Right lung (tissue), 10 donors: ENCODE results near the gene KRTAP2-1. TPM values are rescaled to one million over a fixed set of nuclear protein-coding genes. Genes with fewer than 3 reads are reported as not detected.
"Not testable (repeated sequence)": the region's sequence is repeated elsewhere in the genome, so short reads cannot be mapped to it uniquely, and the experiment has no call there.

Experiments used
- DNase-seq, 2 donors: peaks; one replicate each; pipeline ENCODE4 v3.0.0-alpha.2; 2013
- long read RNA-seq, 8 donors: transcript quantifications; one replicate each; lab custom pipeline, GENCODE V29; 2026
- polyA plus RNA-seq, 5 donors: library from polyadenylated mRNA; unstranded; fragments of 120-200 nt; gene quantifications; one replicate each; pipeline versions ENCODE4 v1.2.1 to v1.2.3, GENCODE V29; 2013; ENCODE audit warnings: inconsistent platforms in 1 of 5, low replicate concordance in 1 of 5; ENCODE audit not compliant: insufficient read length in 5 of 5, insufficient read depth in 1 of 5

The KRTAP2-1 gene, protein sequence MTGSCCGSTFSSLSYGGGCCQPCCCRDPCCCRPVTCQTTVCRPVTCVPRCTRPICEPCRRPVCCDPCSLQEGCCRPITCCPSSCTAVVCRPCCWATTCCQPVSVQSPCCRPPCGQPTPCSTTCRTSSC
- polyA plus RNA-seq = not detected
- long read RNA-seq, donor 1 = 0 reads
- long read RNA-seq, donor 2 = 0 reads
- long read RNA-seq, donor 3 = 0 reads
- long read RNA-seq, donor 4 = 0 reads
- long read RNA-seq, donor 5 = 0 reads
- long read RNA-seq, donor 6 = 0 reads
- long read RNA-seq, donor 7 = 0 reads
- long read RNA-seq, donor 8 = 0 reads

DNA sequence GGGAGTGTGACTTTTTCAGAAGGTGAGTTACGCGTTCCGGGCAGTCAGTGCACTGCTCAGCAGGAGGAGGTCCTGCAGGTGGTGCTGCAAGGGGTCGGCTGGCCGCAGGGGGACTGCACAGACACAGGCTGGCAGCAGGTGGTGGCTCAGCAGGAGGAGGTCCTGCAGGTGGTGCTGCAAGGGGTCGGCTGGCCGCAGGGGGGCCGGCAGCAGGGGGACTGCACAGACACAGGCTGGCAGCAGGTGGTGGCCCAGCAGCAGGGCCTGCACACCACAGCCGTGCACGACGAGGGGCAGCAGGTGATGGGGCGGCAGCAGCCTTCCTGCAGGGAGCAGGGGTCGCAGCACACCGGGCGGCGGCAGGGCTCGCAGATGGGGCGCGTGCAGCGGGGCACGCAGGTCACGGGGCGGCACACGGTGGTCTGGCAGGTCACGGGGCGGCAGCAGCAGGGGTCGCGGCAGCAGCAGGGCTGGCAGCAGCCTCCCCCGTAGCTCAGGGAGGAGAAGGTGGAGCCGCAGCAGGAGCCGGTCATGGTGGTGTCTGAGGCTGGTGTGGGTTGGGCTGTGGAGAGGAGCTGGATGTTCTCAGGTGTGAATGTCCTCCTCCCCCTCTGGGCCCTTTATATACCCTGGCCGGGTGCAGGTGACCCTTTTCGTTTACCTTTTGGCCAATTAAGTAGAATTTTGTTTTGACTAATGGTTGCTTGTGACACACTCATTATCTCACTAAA, at the start of gene KRTAP2-1:
Gene KRTAP2-1 (minus strand): TSS at position 582 of the 731 bp plus-strand sequence. CDS start 49 bp downstream, at position 533.
- DNase-seq = not testable (repeated sequence)

DNA sequence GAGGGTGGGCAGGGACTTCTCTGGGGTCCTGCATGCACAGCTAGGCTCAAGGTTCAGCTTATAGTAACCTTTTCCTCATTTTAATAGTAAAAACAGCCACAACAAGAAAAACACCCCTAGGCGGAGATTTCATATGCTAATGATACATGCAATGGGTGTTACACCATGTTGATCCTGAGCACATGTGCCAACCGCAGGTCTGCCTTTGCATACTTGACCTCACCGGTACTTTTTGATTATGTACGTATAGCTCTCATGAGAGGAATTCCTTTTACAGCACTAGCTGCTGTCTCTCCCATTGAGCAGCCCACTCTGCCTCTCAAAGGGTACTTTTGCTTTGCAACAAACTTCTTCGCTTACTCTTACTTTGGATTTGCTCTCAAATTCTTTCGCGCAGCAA, 48.9 kb upstream of the KRTAP2-1 start:
- peak in 1 of 2 donors; percentile 11 for DNase-seq

DNA sequence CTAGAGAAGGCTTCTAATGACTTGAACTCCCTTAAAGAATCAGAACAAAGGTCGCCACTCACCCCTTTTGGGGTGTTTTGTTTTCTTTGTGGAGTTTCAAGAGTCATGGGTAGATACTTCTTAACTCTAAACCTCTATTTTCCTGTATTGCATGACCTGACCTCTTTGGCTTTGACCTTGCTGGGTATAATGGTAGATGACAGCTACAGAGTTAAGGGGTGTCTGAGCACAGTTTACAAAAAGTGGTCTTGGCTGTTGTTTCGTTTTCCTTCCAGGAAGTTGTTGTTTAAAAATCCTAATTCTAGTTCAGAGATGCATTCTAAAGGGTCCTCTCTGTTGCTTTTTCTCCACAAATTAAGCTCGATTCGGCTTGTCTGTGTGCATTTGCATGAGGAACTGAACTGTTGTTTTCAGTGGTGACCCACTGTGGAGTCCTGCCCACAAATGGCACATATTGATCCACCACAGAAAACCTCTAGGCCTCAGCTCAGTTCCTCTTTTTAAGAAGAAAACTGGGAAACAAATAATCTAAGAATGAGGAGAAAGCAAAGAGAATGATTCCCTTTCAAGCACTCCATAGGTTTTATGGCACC, 41.7 kb upstream of the KRTAP2-1 start:
- DNase-seq = not testable (repeated sequence)

DNA sequence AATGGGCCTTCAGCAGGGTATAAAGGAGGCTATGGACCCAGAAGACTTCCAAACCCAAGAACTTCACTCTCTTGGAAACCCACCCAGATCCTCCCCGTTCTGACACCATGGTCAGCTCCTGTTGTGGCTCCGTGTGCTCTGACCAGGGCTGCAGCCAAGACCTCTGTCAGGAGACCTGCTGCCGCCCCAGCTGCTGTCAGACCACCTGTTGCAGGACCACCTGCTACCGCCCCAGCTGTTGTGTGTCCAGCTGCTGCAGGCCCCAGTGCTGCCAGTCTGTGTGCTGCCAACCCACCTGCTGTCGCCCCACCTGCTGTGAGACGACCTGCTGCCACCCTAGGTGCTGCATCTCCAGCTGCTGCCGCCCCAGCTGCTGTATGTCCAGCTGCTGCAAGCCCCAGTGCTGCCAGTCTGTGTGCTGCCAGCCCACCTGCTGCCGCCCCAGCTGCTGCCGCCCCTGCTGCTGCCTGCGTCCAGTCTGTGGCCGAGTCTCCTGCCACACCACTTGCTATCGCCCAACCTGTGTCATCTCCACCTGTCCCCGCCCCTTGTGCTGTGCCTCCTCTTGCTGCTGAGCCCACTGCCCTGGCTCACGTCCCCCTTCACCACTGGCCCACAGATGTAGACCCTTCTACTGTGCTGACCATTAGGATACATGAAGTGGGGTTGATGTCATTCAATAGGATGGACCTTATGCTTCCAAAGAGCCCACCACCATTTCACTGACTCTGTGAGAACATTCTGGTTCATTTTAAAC, 37.2 kb upstream of the KRTAP2-1 start, which contains the start of gene KRTAP4-7:
Gene KRTAP4-7 (plus strand): TSS at position 51 of the 757 bp plus-strand sequence. CDS start 57 bp downstream, at position 108.
- not testable (repeated sequence) for DNase-seq

DNA sequence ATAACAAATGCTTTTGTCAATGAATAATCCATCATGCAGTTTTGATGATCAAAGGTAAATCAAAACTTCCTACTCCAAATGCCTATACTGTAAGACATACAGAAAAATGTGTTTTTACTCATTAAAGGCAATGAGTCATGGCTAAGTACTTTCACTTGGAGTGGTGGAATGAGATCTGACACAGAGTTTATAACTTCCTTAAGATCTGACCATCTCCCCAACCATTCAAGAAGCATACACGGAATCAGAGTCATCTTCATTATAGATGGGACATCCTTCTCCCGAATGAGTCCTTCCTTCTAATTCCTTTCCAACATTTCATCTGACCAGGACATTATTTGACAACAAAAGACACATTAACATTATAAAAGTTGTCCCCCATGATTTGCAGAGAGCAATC, 36.3 kb upstream of the KRTAP2-1 start:
- DNase-seq = not testable (repeated sequence)

DNA sequence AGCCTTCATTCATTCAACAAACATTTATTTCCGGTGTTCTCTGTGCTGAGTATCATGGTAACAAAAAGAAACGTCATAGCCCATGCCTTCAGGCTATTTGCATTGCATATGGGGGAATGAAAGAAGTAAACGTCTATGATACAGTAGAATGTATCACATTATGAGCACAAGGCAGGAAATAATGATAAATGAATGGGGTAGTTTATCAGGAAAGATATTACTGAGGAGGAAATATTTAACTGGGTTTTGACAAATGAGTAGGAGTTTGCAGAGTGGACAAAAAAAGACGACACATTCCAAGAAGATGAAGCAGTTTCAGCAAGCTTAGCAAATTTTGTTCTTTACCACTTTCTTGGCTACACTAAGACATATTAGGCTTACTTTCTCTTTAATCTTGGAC, 35.5 kb upstream of the KRTAP2-1 start:
- no peak for DNase-seq

DNA sequence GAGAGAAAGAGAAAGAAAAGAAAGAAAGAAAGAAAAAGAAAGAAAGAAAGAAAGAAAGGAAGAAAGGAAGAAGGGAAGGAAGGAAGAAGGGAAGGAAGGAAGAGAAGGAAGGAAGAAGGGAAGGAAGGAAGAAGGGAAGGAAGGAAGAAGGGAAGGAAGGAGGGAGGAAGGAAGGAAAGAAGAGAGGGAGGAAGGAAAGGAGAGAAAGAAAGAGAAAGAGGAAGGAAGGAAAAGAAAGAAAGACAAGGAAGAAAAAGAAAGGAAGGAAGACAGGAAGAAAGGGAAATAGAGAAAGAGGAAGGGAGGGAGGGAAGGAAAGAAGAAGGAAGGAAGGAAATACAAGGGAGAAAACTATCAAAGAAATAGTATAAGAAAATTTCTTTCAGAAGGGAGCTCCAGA, 29.7 kb upstream of the KRTAP2-1 start:
- DNase-seq = no peak

DNA sequence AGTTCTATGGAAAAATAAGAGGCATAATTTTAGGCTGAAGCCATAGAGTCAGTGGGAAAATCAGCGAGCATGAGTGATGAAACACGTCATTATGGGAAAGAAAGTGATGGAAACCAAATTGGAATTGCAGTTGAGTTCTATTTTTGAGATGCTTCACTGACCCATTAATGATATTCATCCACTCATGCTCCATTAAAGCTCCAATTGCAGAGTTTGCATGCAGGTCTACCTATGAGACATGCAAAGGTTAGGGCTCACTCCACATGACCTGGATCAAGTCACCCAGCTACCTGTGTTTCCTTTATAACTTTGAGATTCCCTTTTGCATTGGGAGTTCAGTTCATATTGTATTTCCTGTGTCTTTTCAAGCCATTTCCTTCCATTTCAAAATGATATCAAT, 26.6 kb upstream of the KRTAP2-1 start:
- DNase-seq = no peak

DNA sequence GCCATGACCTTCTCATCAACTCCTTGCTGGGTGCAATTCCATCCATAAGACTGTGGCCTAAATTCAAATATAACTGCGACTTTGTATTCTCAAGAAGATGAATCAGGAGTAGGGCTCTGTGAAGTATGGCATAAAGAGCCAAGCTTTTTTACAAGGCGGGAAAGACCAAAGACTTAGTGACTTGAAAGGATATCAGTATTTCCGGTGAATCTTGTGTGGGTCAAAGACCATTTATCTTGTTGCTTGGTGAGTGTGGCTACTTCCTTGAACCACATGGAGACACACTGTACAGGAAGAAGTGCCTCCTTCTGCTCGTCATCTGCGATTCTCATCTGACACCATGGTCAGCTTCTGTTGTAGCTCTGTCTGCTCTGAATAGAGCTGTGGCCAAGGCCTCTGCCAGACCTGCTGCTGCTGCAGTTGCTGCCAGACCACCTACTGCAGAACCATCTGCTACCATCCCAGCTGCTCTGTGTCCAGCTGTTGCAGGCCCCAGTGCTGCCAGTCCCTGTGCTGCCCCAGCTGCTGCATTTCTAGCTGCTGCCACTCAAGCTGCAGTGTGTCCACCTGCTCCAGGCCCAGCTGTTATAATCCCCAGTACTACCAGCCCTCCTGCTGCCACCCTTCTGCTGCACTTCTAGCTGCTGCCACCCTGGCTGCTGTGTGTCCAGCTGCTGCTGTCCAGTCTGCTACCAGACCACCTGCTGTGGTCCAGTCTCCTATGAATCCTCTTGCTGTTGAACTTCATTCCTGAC, 24.7 kb upstream of the KRTAP2-1 start:
- DNase-seq = no peak

DNA sequence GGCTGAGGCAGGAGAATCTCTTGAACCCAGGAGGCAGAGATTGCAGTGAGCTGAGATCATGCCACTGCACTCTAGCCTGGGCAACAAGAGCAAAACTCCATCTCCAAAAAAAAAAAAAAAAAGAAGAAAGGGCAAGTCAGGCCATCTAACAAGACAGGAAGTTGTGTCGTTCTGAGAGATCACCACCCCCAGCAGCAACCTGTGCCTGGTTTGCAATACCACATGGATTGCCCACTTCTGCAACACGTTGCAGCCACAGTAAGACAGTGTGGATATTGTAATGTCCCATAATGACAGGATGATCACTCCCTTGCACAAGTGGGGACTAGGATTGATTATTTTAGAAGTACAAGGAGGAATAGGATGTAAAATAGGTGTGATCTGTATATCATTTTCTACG, 21.9 kb upstream of the KRTAP2-1 start:
- no peak for DNase-seq

DNA sequence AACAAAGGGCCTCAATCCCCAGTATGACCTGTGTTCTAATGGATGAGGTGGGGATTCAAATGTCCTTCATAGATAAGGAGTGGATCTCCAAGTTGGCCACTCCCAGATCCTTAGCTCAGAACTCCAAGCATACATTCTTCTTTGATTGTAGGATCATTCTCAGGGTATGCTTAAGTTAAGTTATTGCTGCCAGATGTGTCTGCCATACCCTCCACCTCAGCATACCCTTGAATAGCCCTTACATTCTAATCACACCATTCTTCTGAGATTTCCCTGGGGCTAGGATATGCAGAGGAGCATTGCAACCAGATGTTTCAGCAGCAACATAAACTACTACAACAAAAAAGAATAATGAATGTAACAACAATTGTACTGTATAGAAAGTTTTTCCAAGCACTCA, 20.2 kb upstream of the KRTAP2-1 start:
- DNase-seq = no peak

DNA sequence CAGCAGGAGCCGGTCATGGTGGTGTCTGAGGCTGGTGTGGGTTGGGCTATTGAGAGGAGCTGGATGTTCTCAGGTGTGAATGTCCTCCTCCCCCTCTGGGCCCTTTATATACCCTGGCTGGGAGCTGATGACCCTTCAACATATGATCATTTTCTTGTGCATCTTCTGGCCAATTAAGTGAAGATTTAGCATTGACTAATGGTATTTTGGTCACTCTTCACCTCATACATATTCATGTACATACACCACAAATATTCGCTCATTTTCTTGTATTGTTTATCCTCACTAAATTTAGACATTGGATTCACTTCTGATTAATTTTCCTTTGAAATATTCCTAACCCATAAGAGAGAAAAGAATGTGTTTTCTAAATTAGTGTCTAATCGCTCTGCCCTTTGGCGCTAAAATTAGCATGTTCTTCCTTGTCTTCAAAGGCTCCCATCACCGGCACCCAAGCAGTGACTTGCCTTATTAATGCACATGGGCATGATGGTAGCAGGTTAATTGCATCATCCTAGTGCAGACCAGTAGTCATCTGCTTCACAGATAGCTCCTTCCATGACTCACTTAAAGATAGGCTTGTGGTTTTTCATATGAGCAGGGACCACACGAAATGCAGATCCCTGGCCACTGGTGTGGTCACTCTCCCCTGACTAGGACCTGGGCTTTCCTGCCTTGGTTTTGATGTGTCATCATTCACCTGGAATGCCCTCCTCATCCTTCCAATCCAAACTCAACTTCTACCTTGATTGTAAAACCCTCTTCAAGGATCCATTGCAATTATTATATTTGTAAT, 18.9 kb upstream of the KRTAP2-1 start, which contains the start of gene KRTAP2-4:
Gene KRTAP2-4 (minus strand): TSS at position 51 of the 796 bp plus-strand sequence. CDS start 34 bp downstream, at position 17.
- no peak for DNase-seq

DNA sequence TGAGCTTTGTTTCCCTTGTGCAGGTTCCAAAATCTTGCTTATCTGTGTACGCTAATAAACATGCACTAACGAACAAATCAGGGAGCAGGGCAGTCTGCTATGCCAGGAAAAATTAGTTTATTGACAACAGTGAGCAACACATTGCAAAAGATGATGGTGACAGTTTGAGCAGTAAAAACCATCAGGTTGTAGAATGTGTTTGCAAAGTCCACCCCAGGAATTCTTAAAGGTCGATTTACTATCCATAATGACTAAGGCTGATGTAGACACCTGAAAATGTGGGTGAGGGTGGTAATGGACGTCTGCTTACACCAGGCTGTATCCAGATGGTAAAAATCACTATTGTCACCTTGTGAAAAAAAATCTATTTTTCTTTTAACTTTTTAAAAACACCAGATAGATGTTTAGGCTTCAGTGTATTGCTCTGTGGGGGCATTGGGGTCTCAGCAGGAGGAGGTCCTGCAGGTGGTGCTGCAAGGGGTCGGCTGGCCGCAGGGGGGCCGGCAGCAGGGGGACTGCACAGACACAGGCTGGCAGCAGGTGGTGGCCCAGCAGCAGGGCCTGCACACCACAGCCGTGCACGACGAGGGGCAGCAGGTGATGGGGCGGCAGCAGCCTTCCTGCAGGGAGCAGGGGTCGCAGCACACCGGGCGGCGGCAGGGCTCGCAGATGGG, 18.0 kb upstream of the KRTAP2-1 start:
- not testable (repeated sequence) for DNase-seq

DNA sequence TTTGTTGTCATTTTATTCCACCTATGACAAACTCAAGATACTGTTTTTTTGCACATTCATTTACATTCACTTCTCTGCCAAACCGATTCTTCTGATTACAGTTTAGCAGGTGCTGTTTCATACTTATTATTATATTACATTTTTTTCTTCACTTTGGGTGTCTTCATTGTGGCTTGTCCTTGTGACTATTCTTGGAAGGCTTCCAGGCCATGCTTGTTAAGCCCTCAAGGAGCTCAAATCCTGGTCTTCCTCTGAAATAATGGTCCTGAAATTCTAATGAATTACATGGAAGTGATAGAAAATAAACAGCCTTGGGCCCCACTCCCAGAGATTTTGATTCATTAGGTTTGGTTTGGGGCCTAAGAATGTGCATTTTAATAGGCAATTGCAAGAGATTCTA, 17.2 kb upstream of the KRTAP2-1 start:
- DNase-seq = no peak

DNA sequence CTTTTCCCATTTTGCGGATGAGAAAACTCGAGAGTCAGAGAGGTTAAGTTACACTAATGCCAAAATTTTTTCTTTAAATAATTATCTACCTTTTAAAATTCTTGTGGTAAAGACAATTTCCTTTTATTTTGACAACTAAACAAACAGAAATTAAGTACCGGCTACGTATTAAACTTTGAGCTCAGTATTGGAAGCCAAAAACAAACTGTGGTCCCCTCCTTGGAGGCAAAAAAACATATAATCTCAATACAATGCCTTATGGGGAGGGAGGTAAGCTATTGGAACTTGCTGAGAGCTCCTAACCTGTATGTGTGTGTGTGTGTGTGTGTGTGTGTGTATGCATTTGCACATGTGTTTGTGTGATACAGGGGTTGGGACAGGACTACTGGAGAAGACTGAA, 16.3 kb upstream of the KRTAP2-1 start:
- DNase-seq = no peak

DNA sequence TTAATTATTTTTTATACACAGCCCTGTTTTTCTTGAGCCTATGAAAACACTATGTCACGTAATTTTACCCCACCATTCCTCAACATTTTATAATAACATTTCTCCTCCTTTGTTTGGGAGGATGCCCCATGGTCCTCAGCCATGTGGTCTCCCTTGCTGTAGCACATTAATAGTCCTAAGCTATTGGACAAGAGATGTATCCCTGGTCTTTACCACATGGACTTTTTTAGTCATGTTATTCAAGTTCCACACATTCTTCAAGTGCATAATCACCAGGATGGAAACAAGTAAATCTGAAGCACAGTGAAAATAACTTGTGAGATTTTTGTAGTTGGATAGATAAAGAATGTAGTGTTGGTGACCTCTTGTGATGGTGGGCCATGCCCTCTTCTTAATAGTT, 14.8 kb upstream of the KRTAP2-1 start:
- no peak for DNase-seq

DNA sequence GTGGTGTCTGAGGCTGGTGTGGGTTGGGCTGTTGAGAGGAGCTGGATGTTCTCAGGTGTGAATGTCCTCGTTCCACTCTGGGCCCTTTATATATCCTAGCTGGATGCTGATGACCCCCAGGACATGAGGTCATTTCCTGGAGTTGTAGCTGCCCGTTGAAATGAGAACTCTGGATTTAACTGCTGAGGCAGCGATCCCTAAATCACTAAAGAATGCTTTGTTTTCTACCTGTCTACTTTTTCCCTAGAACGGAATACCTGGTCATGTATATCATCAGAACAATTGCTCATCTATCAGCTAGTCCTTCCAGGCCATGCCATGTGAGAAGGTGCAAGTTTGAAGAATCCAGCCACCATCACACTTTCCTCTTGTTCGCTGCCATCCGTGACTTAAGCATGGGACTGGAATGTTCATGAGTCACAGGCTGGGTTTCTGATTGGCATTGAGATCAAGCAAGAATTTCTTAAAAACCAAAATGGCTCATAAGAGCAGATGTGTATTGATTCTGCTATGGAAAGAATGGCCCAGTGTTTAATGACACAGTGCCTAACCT, 13.0 kb upstream of the KRTAP2-1 start, which contains the start of gene KRTAP2-3:
Gene KRTAP2-3 (minus strand): TSS at position 63 of the 553 bp plus-strand sequence. CDS start 64 bp downstream, outside the sequence.
- no peak for DNase-seq

DNA sequence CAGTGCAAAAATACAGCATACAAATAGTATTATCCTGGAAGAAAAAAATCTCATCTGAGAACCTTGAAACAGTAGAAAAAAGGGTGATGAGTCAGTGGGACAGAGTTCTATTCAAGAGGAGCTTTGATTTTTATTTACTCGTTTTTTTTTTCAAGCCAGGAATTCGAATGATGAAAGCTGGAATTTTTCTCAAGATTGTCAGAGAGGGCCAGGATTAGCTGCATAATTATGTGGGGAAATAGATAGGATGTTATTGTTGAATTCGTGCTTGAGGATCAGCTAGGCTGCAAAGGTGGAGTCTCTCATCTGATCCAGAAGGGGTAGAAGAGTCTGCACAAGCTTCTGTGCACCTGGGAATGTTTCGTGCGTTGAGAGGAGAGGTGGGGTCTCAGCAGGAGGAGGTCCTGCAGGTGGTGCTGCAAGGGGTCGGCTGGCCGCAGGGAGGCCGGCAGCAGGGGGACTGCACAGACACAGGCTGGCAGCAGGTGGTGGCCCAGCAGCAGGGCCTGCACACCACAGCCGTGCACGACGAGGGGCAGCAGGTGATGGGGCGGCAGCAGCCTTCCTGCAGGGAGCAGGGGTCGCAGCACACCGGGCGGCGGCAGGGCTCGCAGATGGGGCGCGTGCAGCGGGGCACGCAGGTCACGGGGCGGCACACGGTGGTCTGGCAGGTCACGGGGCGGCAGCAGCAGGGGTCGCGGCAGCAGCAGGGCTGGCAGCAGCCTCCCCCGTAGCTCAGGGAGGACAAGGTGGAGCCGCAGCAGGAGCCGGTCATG, 12.3 kb upstream of the KRTAP2-1 start:
- DNase-seq = not testable (repeated sequence)
